Muscle layer of duodenum (tissue), 2 donors: ENCODE data around the gene BOC.
A peak's percentile ranks its signal among the peaks of the same experiment; 100 is the strongest.

Experiments
- H3K27ac ChIP-seq: one replicate; pipeline ENCODE4 v1.7.0; 2013; ENCODE audit warnings: mild to moderate bottlenecking, low read length
- H3K27me3 ChIP-seq: one replicate; pipeline ENCODE4 v1.7.0; 2013; ENCODE audit warnings: low read depth, mild to moderate bottlenecking, control low read depth, low read length
- H3K36me3 ChIP-seq, 2 donors: one replicate each; pipeline ENCODE4 v1.7.0; 2013; ENCODE audit warnings: low read length in 2 of 2, control low read depth in 1 of 2, mild to moderate bottlenecking in 1 of 2; ENCODE audit not compliant: insufficient read depth in 2 of 2, control insufficient read depth in 1 of 2
- H3K4me1 ChIP-seq, 2 donors: one replicate each; pipeline ENCODE4 v1.7.0; 2013; ENCODE audit warnings: low read length in 2 of 2, mild to moderate bottlenecking in 2 of 2, control low read depth in 1 of 2, moderate library complexity in 1 of 2; ENCODE audit not compliant: insufficient read depth in 2 of 2, control insufficient read depth in 1 of 2
- H3K4me3 ChIP-seq, 2 donors: one replicate each; pipeline ENCODE4 v1.7.0; 2013; ENCODE audit warnings: low read length in 2 of 2, low read depth in 1 of 2, mild to moderate bottlenecking in 1 of 2
- H3K9me3 ChIP-seq, 2 donors: one replicate each; pipeline ENCODE4 v1.7.0; 2013; ENCODE audit warnings: low read length in 2 of 2, control low read depth in 1 of 2, mild to moderate bottlenecking in 1 of 2; ENCODE audit not compliant: control insufficient read depth in 1 of 2
- donor health status: healthy.

Gene BOC

GRCh38 chr3:113173102-113173501 lies 38.3 kb upstream of the BOC start:
- Histone ChIP-seq H3K27ac (no peak overlapping the region), H3K36me3 (no peaks in the 10 kb centered on the region), H3K4me1 (peaks cover 0 to 17% of the 10 kb centered on the region in 2 donors), H3K9me3 (no peaks in the 10 kb centered on the region), H3K27me3 (no peaks in the 10 kb centered on the region), H3K4me3 (no peak overlapping the region)

GRCh38 chr3:113174304-113174703 lies 37.1 kb upstream of the BOC start:
- Histone ChIP-seq H3K27ac (no peak overlapping the region), H3K4me1 (peaks cover 0 to 5% of the 10 kb centered on the region in 2 donors), H3K27me3 (no peaks in the 10 kb centered on the region), H3K4me3 (no peak overlapping the region), H3K9me3 (no peaks in the 10 kb centered on the region), H3K36me3 (no peaks in the 10 kb centered on the region)

- no peaks in the 10 kb centered on the region for H3K36me3 ChIP-seq
- no peak overlapping the region for H3K4me3 ChIP-seq
- H3K27me3 ChIP-seq = no peaks in the 10 kb centered on the region
- peaks cover 0 to 4% of the 10 kb centered on the region in 2 donors for H3K4me1 ChIP-seq
- no peaks in the 10 kb centered on the region for H3K9me3 ChIP-seq
- H3K27ac ChIP-seq = no peak overlapping the region
Observed at GRCh38 chr3:113174801-113175485, 36.4 kb upstream of the BOC start.

GRCh38 chr3:113177526-113177925 lies 33.8 kb upstream of the BOC start:
- no peaks in the 10 kb centered on the region for H3K36me3 ChIP-seq
- no peak overlapping the region for H3K27ac ChIP-seq
- peaks cover 0 to 4% of the 10 kb centered on the region in 2 donors for H3K4me1 ChIP-seq
- no peaks in the 10 kb centered on the region for H3K9me3 ChIP-seq
- no peak overlapping the region for H3K4me3 ChIP-seq
- H3K27me3 ChIP-seq = no peaks in the 10 kb centered on the region

- Histone ChIP-seq H3K4me1 (peaks cover 3 to 4% of the 10 kb centered on the region in 2 donors), H3K36me3 (no peaks in the 10 kb centered on the region), H3K27me3 (no peaks in the 10 kb centered on the region), H3K4me3 (no peak overlapping the region), H3K27ac (no peak overlapping the region), H3K9me3 (no peaks in the 10 kb centered on the region)
Observed at GRCh38 chr3:113179235-113179824, 32.0 kb upstream of the BOC start.

- no peak overlapping the region for H3K4me3 ChIP-seq
- H3K9me3 ChIP-seq = no peaks in the 10 kb centered on the region
- no peaks in the 10 kb centered on the region for H3K27me3 ChIP-seq
- peaks cover 3 to 6% of the 10 kb centered on the region in 2 donors for H3K4me1 ChIP-seq
- no peaks in the 10 kb centered on the region for H3K36me3 ChIP-seq
- H3K27ac ChIP-seq = no peak overlapping the region
Observed at GRCh38 chr3:113183748-113184661, 27.4 kb upstream of the BOC start.

- H3K9me3 ChIP-seq = no peaks in the 10 kb centered on the region
- no peak overlapping the region for H3K4me3 ChIP-seq
- peaks cover 3 to 12% of the 10 kb centered on the region in 2 donors for H3K4me1 ChIP-seq
- no peak overlapping the region for H3K27ac ChIP-seq
- H3K36me3 ChIP-seq = no peaks in the 10 kb centered on the region
- no peaks in the 10 kb centered on the region for H3K27me3 ChIP-seq
Observed at GRCh38 chr3:113185194-113185835, 26.0 kb upstream of the BOC start.

- no peaks in the 10 kb centered on the region for H3K9me3 ChIP-seq
- H3K4me3 ChIP-seq = no peak overlapping the region
- H3K4me1 ChIP-seq = peaks cover 3 to 12% of the 10 kb centered on the region in 2 donors
Observed at GRCh38 chr3:113186566-113186965, 24.8 kb upstream of the BOC start.

GRCh38 chr3:113193288-113193687 lies 18.1 kb upstream of the BOC start:
- H3K27me3 ChIP-seq = no peaks in the 10 kb centered on the region
- H3K27ac ChIP-seq = peak overlapping the region; percentile 70
- peaks cover 0 to 28% of the 10 kb centered on the region in 2 donors for H3K4me1 ChIP-seq
- no peak overlapping the region for H3K4me3 ChIP-seq
- no peaks in the 10 kb centered on the region for H3K36me3 ChIP-seq
- no peaks in the 10 kb centered on the region for H3K9me3 ChIP-seq

More at GRCh38 chr3:113186566-113186965, 24.8 kb upstream of the BOC start:
- H3K36me3 ChIP-seq = no peaks in the 10 kb centered on the region
- no peaks in the 10 kb centered on the region for H3K27me3 ChIP-seq
- no peak overlapping the region for H3K27ac ChIP-seq

GRCh38 chr3:113193719-113194118 lies 17.6 kb upstream of the BOC start:
- H3K36me3 ChIP-seq = no peaks in the 10 kb centered on the region
- H3K27ac ChIP-seq = peak overlapping the region; percentile 70
- H3K9me3 ChIP-seq = no peaks in the 10 kb centered on the region
- H3K27me3 ChIP-seq = no peaks in the 10 kb centered on the region
- H3K4me1 ChIP-seq = peaks cover 0 to 28% of the 10 kb centered on the region in 2 donors
- H3K4me3 ChIP-seq = no peak overlapping the region
